B cell (primary cell): ENCODE results near the gene ADPRS. TPM values are rescaled to one million over a fixed set of nuclear protein-coding genes. Genes with fewer than 3 reads are reported as not detected.

Experiments used
- ATAC-seq: fragments of 200-7000 bp; cut with Tn5 transposase; one replicate; pipeline ENCODE4 v1.10.0; 2021; ENCODE audit warnings: low read depth, mild to moderate bottlenecking, moderate number of reproducible peaks, moderate library complexity
- CTCF ChIA-PET: fragments of 350-600 bp; sonication (Branson Sonifier 250); formaldehyde crosslinking; loops from one replicate; lab custom pipeline; 2021; ENCODE audit warnings: antibody characterized with exemption, inconsistent platforms; lab: Charles Lee
- POLR2A ChIA-PET: fragments of 350-600 bp; sonication (Branson Sonifier 250); formaldehyde crosslinking; loops from one replicate; lab custom pipeline; 2021; ENCODE audit warnings: antibody characterized with exemption; lab: Charles Lee
- DNase-seq: peaks from one replicate; pipeline ENCODE4 v3.0.0; 2013
- H2AFZ ChIP-seq: 2 replicates; pipeline ENCODE4 v1.6.1; 2012; ENCODE audit warnings: mild to moderate bottlenecking, low read depth, low read length; ENCODE audit not compliant: insufficient read depth, poor library complexity, severe bottlenecking
- H3K27ac ChIP-seq, 2 donors: 1 replicate in 1 of 2; 2 replicates in 1 of 2; pipeline ENCODE4 v1.5.1; 2012 to 2013; ENCODE audit warnings: low read length in 2 of 2, mild to moderate bottlenecking in 2 of 2, moderate library complexity in 1 of 2
- H3K27me3 ChIP-seq, 4 experiments: fragments of 200-600 bp in 1 of 4; sonication (generic) in 1 of 4; replicated peaks in 1 of 4; 1 replicate in 2 of 4; 2 replicates in 2 of 4; pipeline versions ENCODE4 v1.6.1 to v1.7.0; 2013 to 2016; ENCODE audit warnings: low read length in 3 of 4, mild to moderate bottlenecking in 2 of 4, mixed read lengths in 1 of 4, moderate library complexity in 1 of 4; ENCODE audit not compliant: insufficient read depth in 4 of 4, control insufficient read depth in 3 of 4; ENCODE audit errors: control extremely low read depth in 1 of 4
- H3K36me3 ChIP-seq, 2 experiments: replicated peaks in 1 of 2; 1 replicate in 1 of 2; 2 replicates in 1 of 2; pipeline versions ENCODE4 v1.6.1 to v1.7.1; 2013; ENCODE audit warnings: low read length in 1 of 2; ENCODE audit not compliant: insufficient read depth in 2 of 2, control insufficient read depth in 1 of 2; ENCODE audit errors: control extremely low read depth in 1 of 2, extremely low read depth in 1 of 2
- H3K4me1 ChIP-seq, 2 donors: fragments of 200-600 bp in 1 of 2; sonication (generic) in 1 of 2; 1 replicate in 1 of 2; 2 replicates in 1 of 2; pipeline versions ENCODE4 v1.5.1 to v1.6.1; 2013 to 2017; ENCODE audit warnings: low read length in 2 of 2; ENCODE audit not compliant: control insufficient read depth in 2 of 2, insufficient read depth in 2 of 2
- H3K4me2 ChIP-seq: replicated peaks from 2 replicates; pipeline ENCODE3; 2012; ENCODE audit warnings: mild to moderate bottlenecking, low read depth, low read length; ENCODE audit not compliant: poor library complexity, severe bottlenecking
- H3K4me3 ChIP-seq, 5 experiments: fragments of 200-600 bp in 1 of 5; sonication (generic) in 1 of 5; 1 replicate in 3 of 5; 2 replicates in 2 of 5; pipeline versions ENCODE4 v1.5.1 to v1.7.0; 2011 to 2016; ENCODE audit warnings: low read length in 4 of 5, mild to moderate bottlenecking in 4 of 5, low read depth in 2 of 5, control low read depth in 1 of 5, moderate library complexity in 1 of 5; ENCODE audit not compliant: insufficient read depth in 1 of 5; ENCODE audit errors: control extremely low read depth in 1 of 5, extremely low read depth in 1 of 5
- H3K79me2 ChIP-seq: fragments of 200-600 bp; sonication (generic); one replicate; pipeline ENCODE4 v1.6.0; 2016; ENCODE audit warnings: low read length; ENCODE audit not compliant: control insufficient read depth, insufficient read depth
- H3K9ac ChIP-seq: fragments of 200-600 bp; sonication (generic); 2 replicates; pipeline ENCODE4 v1.6.1; 2017; ENCODE audit warnings: mild to moderate bottlenecking, low read length, moderate library complexity
- H3K9me3 ChIP-seq, 3 donors: one replicate each; pipeline versions ENCODE4 v1.6.1 to v1.7.1; 2013; ENCODE audit warnings: low read length in 2 of 3; ENCODE audit not compliant: control insufficient read depth in 2 of 3, insufficient read depth in 1 of 3; ENCODE audit errors: control extremely low read depth in 1 of 3
- H4K20me1 ChIP-seq: 2 replicates; pipeline ENCODE4 v1.6.0; 2012; ENCODE audit warnings: mild to moderate bottlenecking, low read length; ENCODE audit not compliant: insufficient read depth, control insufficient read depth, poor library complexity, severe bottlenecking
- H3K27ac Mint-ChIP-seq: one replicate; pipeline ENCODE4 v1.8.0; 2021; ENCODE audit warnings: mixed read lengths
- H3K27me3 Mint-ChIP-seq: one replicate; pipeline ENCODE4 v1.8.0; 2021; ENCODE audit warnings: mixed read lengths
- H3K4me1 Mint-ChIP-seq: one replicate; pipeline ENCODE4 v1.8.0; 2021; ENCODE audit warnings: mixed read lengths
- H3K4me3 Mint-ChIP-seq: one replicate; pipeline ENCODE4 v1.8.0; 2021; ENCODE audit warnings: mixed read lengths
- H3K9me3 Mint-ChIP-seq: one replicate; pipeline ENCODE4 v1.8.0; 2022; ENCODE audit warnings: mixed read lengths; ENCODE audit not compliant: insufficient read depth
- EZH2 ChIP-seq: IDR thresholded peaks from 2 replicates; pipeline ENCODE4 v1.6.1; 2012; ENCODE audit warnings: borderline replicate concordance, low read depth, mild to moderate bottlenecking, moderate library complexity, low read length; ENCODE audit not compliant: insufficient read depth, poor library complexity, severe bottlenecking
- WGBS: methylation state at CpG from one replicate; pipeline ENCODE4 v1.1.5; 2013; ENCODE audit warnings: missing lambda C conversion rate; ENCODE audit not compliant: insufficient coverage; 5-methylcytosine and 5-hydroxymethylcytosine counted together
- intact Hi-C: fragments of 100-400 bp; cut with micrococcal nuclease; formaldehyde crosslinking; loops from one replicate; pipeline ENCODE4 v1.10.0; 2022
- polyA plus RNA-seq: library from polyadenylated mRNA; depleted of rRNA; stranded (reverse); fragments of >200 nt; gene quantifications from 2 replicates; pipeline ENCODE4 v1.2.3, GENCODE V29; 2012
- total RNA-seq, 2 donors: library from RNA; stranded (reverse); fragments of 120-200 nt in 1 of 2; gene quantifications; 1 replicate in 1 of 2; 2 replicates in 1 of 2; pipeline versions ENCODE4 v1.2.3 to v1.2.4, GENCODE V29; 2013 to 2022
- TF ChIP-seq, protein P1 (sequence below): fragments of 200-600 bp; IDR thresholded peaks from one replicate; pipeline ENCODE4 v1.8.0; 2022; ENCODE audit warnings: antibody characterized with exemption, mild to moderate bottlenecking

Gene ADPRS
- total and polyA plus RNA-seq, 2 donors (not counting 1 experiment from before 2014, with no cell fraction given): 15.0 to 20.9 TPM

DNA sequence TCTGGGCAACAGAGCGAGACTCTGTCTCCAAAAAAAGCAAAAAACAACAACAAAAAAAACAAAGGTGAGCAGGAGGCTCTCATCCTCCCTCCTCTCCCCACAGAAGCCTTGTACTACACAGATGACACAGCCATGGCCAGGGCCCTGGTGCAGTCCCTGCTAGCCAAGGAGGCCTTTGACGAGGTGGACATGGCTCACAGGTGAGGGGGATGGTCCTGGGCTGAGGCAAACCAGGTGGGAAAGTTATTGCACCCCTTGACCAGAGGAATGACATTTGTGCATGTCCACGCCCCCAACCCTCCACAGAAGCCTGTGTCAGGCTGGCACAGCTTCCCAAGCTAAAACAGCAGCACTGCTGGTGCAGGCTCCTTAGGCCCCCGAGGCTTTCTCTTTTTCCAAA is 2.4 kb downstream of the ADPRS start:
- Histone ChIP-seq H3K9me3 (no peaks in the 10 kb centered on the region), H3K4me3 (no peak overlapping the region), H4K20me1 (no peaks in the 10 kb centered on the region), H3K4me2 (no peak overlapping the region), H3K36me3 (peaks cover 0 to 48% of the 10 kb centered on the region in 2 experiments), H2AFZ (no peak overlapping the region), H3K27ac (no peak overlapping the region), H3K27me3 (no peaks in the 10 kb centered on the region), H3K79me2 (peaks cover 45% of the 10 kb centered on the region), H3K9ac (no peak overlapping the region), H3K4me1 (peaks cover 13 to 19% of the 10 kb centered on the region in 2 donors)
- WGBS: 100% methylated on average over 2 of the region's 4 CpGs
- Mint-ChIP-seq H3K4me3 (no peak overlapping the region), H3K27ac (no peak overlapping the region), H3K4me1 (peaks cover 19% of the 10 kb centered on the region), H3K9me3 (no peaks in the 10 kb centered on the region), H3K27me3 (peaks cover 5% of the 10 kb centered on the region)
- no peak for DNase-seq
- intact Hi-C loops: no loop called here
- TF ChIP-seq EZH2: no peak
- TF ChIP-seq, protein P1, sequence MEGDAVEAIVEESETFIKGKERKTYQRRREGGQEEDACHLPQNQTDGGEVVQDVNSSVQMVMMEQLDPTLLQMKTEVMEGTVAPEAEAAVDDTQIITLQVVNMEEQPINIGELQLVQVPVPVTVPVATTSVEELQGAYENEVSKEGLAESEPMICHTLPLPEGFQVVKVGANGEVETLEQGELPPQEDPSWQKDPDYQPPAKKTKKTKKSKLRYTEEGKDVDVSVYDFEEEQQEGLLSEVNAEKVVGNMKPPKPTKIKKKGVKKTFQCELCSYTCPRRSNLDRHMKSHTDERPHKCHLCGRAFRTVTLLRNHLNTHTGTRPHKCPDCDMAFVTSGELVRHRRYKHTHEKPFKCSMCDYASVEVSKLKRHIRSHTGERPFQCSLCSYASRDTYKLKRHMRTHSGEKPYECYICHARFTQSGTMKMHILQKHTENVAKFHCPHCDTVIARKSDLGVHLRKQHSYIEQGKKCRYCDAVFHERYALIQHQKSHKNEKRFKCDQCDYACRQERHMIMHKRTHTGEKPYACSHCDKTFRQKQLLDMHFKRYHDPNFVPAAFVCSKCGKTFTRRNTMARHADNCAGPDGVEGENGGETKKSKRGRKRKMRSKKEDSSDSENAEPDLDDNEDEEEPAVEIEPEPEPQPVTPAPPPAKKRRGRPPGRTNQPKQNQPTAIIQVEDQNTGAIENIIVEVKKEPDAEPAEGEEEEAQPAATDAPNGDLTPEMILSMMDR: no peak
- no peak for ATAC-seq
- CTCF ChIA-PET: interaction anchor here (2.7 kb wide), 1 partner anchor 58 kb away, joined by 7 read pairs; the partner anchor contains the start of gene TRAPPC3
- POLR2A ChIA-PET: interaction anchor here (0.7 kb wide), 2 partner anchors 85 to 247 kb away, joined by 3 to 7 read pairs; no protein-coding TSS in a partner anchor

DNA sequence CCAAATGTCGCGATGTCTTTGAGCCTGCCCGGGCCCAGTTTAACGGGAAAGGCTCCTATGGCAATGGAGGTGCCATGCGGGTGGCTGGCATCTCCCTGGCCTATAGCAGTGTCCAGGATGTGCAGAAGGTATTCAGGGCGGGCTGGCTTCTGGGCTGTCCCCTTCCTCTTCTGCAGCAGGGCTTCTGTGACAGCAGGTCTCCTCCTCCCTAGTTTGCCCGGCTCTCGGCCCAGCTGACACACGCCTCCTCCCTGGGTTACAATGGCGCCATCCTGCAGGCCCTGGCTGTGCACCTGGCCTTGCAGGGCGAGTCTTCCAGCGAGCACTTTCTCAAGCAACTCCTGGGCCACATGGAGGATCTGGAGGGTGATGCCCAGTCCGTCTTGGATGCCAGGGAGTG is 3.0 kb downstream of the ADPRS start:
- Mint-ChIP-seq H3K4me1 (peaks cover 19% of the 10 kb centered on the region), H3K4me3 (no peak overlapping the region), H3K27ac (no peak overlapping the region), H3K27me3 (no peaks in the 10 kb centered on the region), H3K9me3 (no peaks in the 10 kb centered on the region)
- no peaks in the 10 kb centered on the region for H4K20me1 ChIP-seq
- ChIA-PET CTCF (no interaction called here), POLR2A (interaction anchor here (0.9 kb wide), 1 partner anchor 17 kb away, joined by 3 read pairs; no protein-coding TSS in a partner anchor)
- DNase-seq: no peak
- no peak overlapping the region for H3K4me2 ChIP-seq
- no peaks in the 10 kb centered on the region for H3K9me3 ChIP-seq
- H2AFZ ChIP-seq: no peak overlapping the region
- H3K4me3 ChIP-seq: no peak overlapping the region
- peaks cover 0 to 51% of the 10 kb centered on the region in 2 experiments for H3K36me3 ChIP-seq
- no peaks in the 10 kb centered on the region for H3K27me3 ChIP-seq
- peaks cover 45% of the 10 kb centered on the region for H3K79me2 ChIP-seq
- intact Hi-C loops: no loop called here
- no peak overlapping the region for H3K9ac ChIP-seq
- H3K4me1 ChIP-seq: peaks cover 13 to 19% of the 10 kb centered on the region in 2 donors
- WGBS: 97% methylated on average over 12 of the region's 13 CpGs
- ATAC-seq: no peak
- no peak for TF ChIP-seq EZH2
- TF ChIP-seq, protein P1: no peak
- no peak overlapping the region for H3K27ac ChIP-seq
